ENCODE measurements around the gene TOR2A. TPM values are rescaled to one million over a fixed set of nuclear protein-coding genes. Genes with fewer than 3 reads are reported as not detected.

The TOR2A gene
- total and polyA plus RNA-seq, 9 of the 15 experiments (the other 6 are each of a cell fraction or from before 2014, with no cell fraction given): 0.80 to 25.9 (median 11.1) TPM

GRCh38 chr9:127753148-127753547 lies 18.1 kb upstream of the TOR2A start:
- no peak for DNase-seq (ENCODE audit: extremely low read depth in 1 of 4, low spot score in 3 of 4)
- Histone ChIP-seq H3K27me3 (ENCODE audit: control insufficient read depth in 2 of 2, insufficient read depth in 2 of 2, low read length in 2 of 2) (peaks cover 3 to 46% of the 10 kb centered on the region in 2 experiments; a peak in 3 of 5 replicates), H3K4me3 (no peak overlapping the region), H3K79me2 (ENCODE audit: control insufficient read depth, insufficient read depth, low read length) (no peaks in the 10 kb centered on the region), H3K9ac (ENCODE audit: insufficient read depth in 1 of 2, low read depth in 2 of 2, low read length in 2 of 2) (no peak overlapping the region), H3K36me3 (ENCODE audit: control insufficient read depth, insufficient read depth, low read length) (no peaks in the 10 kb centered on the region), H3K4me1 (replicated peaks in 1 of 2; ENCODE audit: control insufficient read depth in 2 of 2, insufficient read depth in 2 of 2, low read length in 2 of 2) (peaks cover 0 to 22% of the 10 kb centered on the region in 2 experiments; a peak in 2 of 5 replicates), H3K27ac (ENCODE audit: extremely low read depth, low read depth, low read length) (no peak overlapping the region), H3K9me1 (ENCODE audit: control insufficient read depth, insufficient read depth, low read length) (no peaks in the 10 kb centered on the region), H3K4me2 (ENCODE audit: insufficient read depth, low read length) (no peak overlapping the region), H2AFZ (ENCODE audit: low read depth, low read length) (no peak overlapping the region), H3K9me3 (replicated peaks; ENCODE audit: control insufficient read depth, insufficient read depth, low read depth, low read length) (no peaks in the 10 kb centered on the region), H4K20me1 (replicated peaks; ENCODE audit: control insufficient read depth, insufficient read depth, low read length) (peaks cover 23% of the 10 kb centered on the region)
- TF ChIP-seq HDAC8 (tag; IDR thresholded peaks at IDR 0.05): no peak
- peak; percentile 18; the same call in 1 of the 2 replicates for TF ChIP-seq CBFA2T3 (IDR thresholded peaks at IDR 0.05)
- TF ChIP-seq EGR1 (conservative IDR thresholded peaks at IDR 0.05): peak; percentile 36; the same call in 1 of the 2 replicates
- intact Hi-C loops (cut with micrococcal nuclease): no loop called here
- in situ Hi-C loops (cut with MboI): loop anchor here (25.0 kb wide), 1 partner anchor 609 kb away; the partner anchor contains the start of gene URM1
- 8% methylated on average over 8 of the region's 8 CpGs for WGBS (ENCODE audit: insufficient coverage, low coverage, missing lambda C conversion rate)
- POLR2A ChIA-PET: interaction anchor here (0.5 to 1.6 kb wide), 2 partner anchors 8 to 1256 kb away, joined by 3 to 6 read pairs; no protein-coding TSS in a partner anchor
- CTCF ChIA-PET (ENCODE audit: low intra/inter-chr PET ratio): no interaction called here
- no peak for ATAC-seq
- BruUV-seq (replicated peaks): no TSS peak
- no peak for FAIRE-seq

- Histone ChIP-seq H2AFZ (ENCODE audit: low read depth, low read length) (no peak overlapping the region), H3K9me3 (replicated peaks; ENCODE audit: control insufficient read depth, insufficient read depth, low read depth, low read length) (no peaks in the 10 kb centered on the region), H3K9me1 (ENCODE audit: control insufficient read depth, insufficient read depth, low read length) (no peaks in the 10 kb centered on the region), H3K9ac (ENCODE audit: insufficient read depth in 1 of 2, low read depth in 2 of 2, low read length in 2 of 2) (no peak overlapping the region), H3K27ac (ENCODE audit: extremely low read depth, low read depth, low read length) (no peak overlapping the region), H3K27me3 (ENCODE audit: control insufficient read depth in 2 of 2, insufficient read depth in 2 of 2, low read length in 2 of 2) (peaks cover 11 to 61% of the 10 kb centered on the region in 2 experiments; a peak in 3 of 5 replicates), H4K20me1 (replicated peaks; ENCODE audit: control insufficient read depth, insufficient read depth, low read length) (peaks cover 23% of the 10 kb centered on the region), H3K79me2 (ENCODE audit: control insufficient read depth, insufficient read depth, low read length) (no peaks in the 10 kb centered on the region), H3K4me2 (ENCODE audit: insufficient read depth, low read length) (no peak overlapping the region), H3K4me1 (replicated peaks in 1 of 2; ENCODE audit: control insufficient read depth in 2 of 2, insufficient read depth in 2 of 2, low read length in 2 of 2) (peaks cover 0 to 25% of the 10 kb centered on the region in 2 experiments; a peak in 2 of 5 replicates), H3K36me3 (ENCODE audit: control insufficient read depth, insufficient read depth, low read length) (no peaks in the 10 kb centered on the region), H3K4me3 (no peak overlapping the region)
- FAIRE-seq: peak; percentile 80
- peak; percentile 51 to 60 (median 54) for DNase-seq (ENCODE audit: extremely low read depth in 1 of 4, low spot score in 3 of 4)
- BruUV-seq (replicated peaks): no TSS peak
- POLR2A ChIA-PET: no interaction called here
- in situ Hi-C loops (cut with MboI): loop anchor here (25.0 kb wide), 1 partner anchor 611 kb away; the partner anchor contains the start of gene URM1
- CTCF ChIA-PET (ENCODE audit: low intra/inter-chr PET ratio): no interaction called here
- intact Hi-C loops (cut with micrococcal nuclease): no loop called here
- 12% methylated on average over 10 of the region's 10 CpGs for WGBS (ENCODE audit: insufficient coverage, low coverage, missing lambda C conversion rate)
- ATAC-seq: peak; percentile 71
- TF ChIP-seq REST (IDR thresholded peaks at IDR 0.05; ENCODE audit: borderline replicate concordance) (peak; percentile 99), REST (CRISPR knock-in tag; IDR thresholded peaks at IDR 0.05; ENCODE audit: low read depth) (peak; percentile 97), PRMT5 (CRISPR knock-in tag; IDR thresholded peaks at IDR 0.05) (peak; percentile 93)
Observed at GRCh38 chr9:127751269-127752054, 16.4 kb upstream of the TOR2A start.
